Measurements from ENCODE around the gene TUBB2B.
"Not testable (repeated sequence)": the region's sequence is repeated elsewhere in the genome, so short reads cannot be mapped to it uniquely, and the experiment has no call there.

TUBB2B gene

DNA sequence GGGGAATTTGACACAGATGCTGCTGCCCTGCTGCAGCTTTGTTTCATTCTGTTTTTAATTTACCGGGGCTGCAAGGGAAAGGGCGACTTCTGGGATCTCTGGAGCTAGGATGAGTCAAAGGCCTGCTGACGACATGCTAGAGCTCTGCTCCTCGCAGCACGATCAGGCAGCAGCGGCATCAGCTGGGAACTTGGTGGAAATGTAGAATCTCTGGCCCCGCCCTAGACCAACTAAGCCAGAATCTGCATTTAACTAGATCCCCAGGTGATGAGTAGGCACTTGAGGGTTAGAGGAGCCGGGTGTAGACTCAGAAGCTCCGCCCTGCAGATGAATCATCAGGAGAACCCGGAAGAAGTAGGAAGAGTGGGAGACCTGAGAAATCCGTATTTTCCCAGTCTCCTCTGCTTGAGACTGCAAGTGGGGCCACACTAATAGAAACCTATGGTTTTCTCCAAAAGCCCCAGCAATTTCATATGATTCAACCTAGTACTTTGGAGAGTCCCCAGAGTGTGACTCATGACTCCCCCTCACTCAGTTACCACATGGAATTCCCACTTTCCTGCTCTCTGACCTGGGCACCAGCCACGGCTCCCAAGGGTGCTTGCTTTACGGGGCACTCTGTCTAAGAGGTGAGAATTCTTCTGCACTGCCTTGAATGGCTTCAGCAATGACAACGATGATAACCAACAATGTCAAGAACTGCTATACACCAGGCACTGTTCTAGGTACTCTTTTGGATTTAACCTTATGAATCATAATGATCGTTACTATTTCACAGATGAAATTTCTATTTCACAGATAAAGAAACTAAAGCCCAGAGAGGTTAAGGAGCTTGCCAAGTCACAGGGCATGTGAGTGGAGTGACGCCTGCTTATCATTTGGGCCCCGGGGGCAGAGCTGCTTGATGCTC is 18.1 kb downstream of the TUBB2B start:
- DNase-seq, result no peak

DNA sequence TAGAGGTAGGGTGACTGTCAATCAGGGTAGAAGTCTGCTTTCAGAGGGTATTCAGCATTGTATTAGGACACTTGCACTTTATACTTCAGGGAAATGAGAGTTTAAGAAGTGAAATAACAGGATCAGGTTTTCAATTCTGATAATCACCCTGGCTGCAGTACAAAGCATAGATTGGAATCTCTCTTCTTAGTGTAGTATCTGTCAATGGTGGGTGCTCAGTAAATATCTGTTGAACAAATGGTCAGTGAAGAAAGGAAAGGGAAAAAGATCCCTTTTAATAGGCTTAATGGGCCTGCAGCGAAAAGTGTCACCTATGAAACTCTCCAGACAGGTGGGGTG is 18.7 kb downstream of the TUBB2B start:
- DNase-seq, result no peak

- no peak for DNase-seq
These were observed 19.2 kb downstream of the TUBB2B start for GRCh38 chr6:3208098-3208774.

DNA sequence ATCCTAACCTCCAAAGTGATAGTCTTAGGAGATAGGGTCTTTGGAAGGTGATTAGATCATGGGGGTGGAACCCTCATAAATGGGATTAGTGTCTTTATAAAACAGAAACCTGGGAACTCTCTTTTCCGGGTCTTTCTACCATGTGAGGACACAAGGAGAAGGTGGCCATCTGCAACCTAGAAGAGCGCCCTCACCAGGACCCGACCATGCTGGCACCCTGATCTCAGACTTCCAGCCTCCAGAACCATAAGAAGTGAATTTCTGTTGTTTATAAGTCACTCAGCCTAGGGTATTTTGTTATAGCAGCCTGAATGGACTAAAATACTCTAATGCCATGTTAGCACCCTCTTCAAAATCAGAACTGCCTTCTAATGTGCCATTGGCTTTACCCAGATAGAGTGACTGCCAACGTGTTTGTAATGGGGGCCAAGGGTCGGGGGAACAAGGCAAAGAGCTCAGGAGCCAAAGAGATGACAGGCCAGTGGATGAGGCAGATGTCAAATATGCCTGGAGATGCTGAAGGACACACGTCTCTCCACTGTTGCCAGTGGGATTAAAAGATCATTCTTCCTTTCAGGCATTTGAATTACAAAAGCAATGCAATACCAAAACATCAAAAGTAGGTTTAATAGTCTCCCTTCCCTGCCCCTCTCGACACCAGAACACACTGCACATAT is 21.0 kb downstream of the TUBB2B start:
- no peak for DNase-seq

DNA sequence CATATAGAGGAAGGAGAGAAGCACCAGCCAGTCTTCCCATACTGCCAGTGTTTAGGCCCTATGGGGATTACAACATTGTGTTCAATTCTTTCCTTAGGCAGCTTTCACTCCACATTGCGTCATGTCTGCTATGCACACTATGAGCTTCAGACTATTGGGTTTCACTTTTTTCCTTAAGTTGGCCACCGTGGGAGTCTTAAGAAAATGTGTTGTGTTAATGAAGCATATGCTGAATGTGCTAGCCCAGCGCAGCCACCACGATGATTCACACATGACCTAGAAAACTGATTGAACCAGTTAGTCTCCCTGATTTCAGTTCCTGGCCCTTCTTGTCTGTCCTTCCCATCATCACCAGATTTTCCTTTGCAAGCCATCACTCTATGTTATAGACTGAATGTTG is 21.5 kb downstream of the TUBB2B start:
- no peak for DNase-seq

DNA sequence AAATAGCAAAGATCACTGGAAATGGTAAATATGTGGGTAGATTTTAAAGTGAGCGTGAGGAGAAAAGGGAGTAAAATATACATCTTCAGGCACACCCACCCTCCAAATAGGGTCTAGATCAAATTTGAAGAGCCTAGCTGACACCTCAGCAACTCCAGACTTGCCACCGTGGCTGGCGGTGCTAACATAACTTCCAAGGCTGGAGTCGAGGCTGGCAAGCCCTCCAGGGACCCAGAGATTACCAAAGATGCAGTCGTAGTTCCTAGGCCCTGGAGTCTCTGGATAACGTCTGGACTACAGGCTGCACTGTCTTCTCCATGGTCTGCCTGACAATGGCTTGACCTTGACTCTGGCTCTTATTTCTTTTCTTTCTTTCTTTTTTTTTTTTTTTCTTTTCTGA is 22.5 kb downstream of the TUBB2B start:
- DNase-seq, result no peak

DNA sequence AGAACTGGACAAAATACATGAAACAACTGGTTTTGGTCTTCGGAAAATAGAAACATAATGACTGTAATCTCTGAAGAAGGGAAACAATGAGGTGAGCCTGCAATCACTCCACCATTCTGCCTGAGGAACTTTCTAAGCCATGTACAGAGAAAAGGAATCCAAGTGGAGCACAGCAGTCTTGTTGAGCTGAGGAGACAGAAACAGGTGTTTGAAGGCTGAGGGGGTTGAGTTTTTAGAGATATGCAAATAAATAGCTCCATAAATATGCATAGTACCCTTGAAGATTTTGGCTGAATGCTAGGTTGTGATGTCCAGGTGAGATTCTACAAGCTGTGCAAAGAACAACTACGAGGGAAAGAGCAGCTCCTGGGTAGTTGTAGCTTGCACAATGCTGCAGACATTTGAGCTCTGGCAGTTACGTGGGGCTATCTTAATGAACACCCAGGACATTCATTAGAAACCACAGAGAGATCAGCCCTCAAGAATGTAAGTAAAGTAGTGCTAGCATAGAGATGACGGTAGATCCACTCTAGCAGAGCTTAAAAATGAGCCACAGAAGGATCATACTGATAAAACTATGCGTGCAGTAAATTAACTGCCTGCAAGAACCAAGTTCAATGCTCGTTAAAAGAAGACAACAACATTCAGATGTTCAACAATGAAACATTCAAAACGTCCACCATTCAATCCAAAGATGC is 24.3 kb downstream of the TUBB2B start:
- no peak for DNase-seq

DNA sequence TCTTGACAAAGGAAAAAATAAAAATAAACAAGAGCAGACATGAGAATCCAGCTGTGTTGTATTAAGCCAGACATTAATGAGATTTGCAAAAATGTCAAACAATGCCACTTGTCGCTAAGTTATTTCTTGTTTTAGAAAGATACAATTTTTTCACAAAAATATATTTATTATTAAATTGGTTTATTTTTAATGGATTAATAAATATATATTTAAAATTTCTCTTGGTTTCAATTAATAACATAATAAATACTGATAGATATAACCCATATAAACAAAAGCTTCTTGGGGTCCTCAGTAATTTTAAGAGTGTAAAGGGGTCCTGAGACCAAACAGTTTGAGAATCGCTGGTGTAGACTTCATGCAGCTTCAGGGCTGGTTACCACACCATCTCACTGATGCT is 26.1 kb downstream of the TUBB2B start:
- no peak for DNase-seq

DNA sequence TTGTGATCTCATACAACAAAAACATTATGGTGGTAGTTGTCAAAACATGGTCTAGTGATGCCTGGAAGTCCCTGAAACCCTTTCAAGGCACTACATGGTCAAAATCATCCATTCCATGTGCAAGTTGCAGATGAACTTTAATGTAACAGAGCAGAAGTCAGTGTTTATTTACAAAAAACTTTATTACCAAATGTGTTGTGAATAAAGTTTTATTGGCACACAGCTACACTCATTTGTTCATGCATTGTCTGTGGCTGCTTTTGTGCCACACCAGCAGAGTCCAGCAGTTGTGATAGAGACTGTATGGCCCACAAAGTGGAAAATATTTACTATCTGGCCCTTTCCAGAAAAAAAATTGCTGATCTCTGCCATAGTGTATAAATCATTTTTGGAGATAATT is 26.8 kb downstream of the TUBB2B start:
- DNase-seq, result no peak

- no peak for DNase-seq
These were observed 28.1 kb downstream of the TUBB2B start for GRCh38 chr6:3199382-3199781.

- DNase-seq, result not testable (repeated sequence)
These were observed 29.7 kb downstream of the TUBB2B start for GRCh38 chr6:3197734-3198133.

GRCh38 chr6:3196770-3197169 is 30.7 kb downstream of the TUBB2B start:
- no peak for DNase-seq

DNA sequence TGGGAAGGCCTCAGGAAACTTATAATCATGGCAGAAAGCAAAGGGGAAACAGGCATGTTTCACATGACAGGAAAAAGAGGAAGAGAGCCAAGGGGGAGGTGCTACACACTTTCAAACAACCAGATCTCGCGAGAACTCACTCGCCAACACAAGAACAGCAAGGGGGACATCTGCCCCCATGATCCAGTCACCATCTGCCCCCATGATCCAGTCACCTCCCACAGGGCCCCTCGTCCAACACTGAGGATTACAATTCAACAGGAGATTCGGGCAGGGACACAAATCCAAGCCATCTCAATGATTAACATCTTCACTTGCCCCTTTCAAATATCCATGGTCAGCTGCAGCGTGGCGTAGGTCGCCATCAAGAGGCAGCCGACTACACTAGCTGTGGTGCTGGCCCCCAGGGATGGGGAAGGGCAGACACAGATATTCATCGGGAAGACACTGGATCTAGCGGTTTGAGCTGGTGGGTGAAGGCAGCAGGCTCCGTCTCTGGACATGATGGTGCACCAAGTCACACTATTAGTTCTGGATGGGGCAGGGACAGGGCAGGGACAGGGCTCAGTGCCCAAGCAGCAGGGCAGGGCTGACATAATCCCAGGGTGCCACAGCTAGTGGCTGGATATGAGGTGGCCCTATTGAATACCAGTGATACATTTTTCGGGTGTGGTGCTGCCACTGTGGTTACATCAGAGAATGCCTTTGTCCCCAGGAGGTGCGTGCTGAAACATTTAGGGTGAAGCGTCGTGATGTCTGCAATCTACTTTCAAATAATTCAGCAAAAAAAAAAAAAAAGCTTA is 31.6 kb downstream of the TUBB2B start:
- no peak for DNase-seq

DNA sequence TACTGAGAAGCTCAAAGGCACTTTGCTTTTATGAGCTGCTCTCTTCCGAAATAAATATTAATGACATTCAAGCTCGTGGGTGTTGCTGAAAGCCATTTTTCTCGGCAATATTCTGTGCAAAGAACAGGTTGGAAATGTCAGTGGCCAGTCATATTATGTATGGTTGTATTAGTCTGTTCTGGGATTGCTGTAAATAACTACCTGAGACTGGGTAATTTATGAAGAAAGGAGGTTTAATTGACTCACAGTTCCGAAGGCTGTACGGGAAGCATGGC is 32.1 kb downstream of the TUBB2B start:
- DNase-seq, result no peak

GRCh38 chr6:3194535-3195419 is 32.7 kb downstream of the TUBB2B start:
- peak; percentile 20 for DNase-seq

GRCh38 chr6:3193102-3193849 is 34.2 kb downstream of the TUBB2B start:
- DNase-seq, result no peak

DNA sequence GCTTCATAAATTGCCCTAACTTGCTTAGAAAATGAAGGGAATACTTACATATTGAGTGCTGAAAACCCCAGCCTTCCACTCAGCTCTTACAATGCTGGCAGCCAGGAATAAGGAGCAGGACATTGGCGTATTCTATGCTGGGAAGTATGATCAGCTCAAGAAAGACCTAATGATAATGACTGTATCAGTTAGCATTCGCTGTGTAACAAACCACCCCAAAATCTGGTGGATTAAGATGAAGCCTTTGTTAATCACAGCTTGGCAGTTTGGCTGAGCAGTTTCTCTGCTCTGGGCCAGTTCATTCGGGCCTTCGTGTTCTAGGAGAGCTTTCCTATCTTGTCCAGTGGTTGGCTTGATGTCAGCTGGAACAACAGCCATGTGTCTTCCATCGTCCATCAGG is 36.7 kb downstream of the TUBB2B start:
- no peak for DNase-seq

DNA sequence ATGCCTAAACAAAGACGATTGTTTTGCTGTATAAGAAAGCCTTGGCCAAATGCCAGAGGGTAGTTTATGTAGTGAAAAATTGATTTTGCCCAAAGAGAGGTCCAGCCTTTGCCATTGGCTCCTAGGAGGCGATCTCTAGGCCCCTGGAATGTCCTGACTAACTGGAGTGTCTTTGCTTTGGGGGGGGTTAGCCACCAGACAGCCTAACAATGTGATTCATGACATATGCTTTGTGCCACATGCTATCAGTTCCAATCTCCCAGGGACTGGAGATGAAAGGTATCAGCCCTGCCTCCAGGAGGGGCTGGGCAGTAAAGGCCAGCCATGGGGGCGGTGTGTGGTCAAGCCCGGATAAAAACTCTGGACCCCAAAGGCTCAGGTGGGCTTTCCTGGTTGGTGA is 37.4 kb downstream of the TUBB2B start:
- no peak for DNase-seq

GRCh38 chr6:3189192-3189591 is 38.3 kb downstream of the TUBB2B start:
- DNase-seq, result not testable (repeated sequence)

- no peak for DNase-seq
These were observed 39.2 kb downstream of the TUBB2B start for GRCh38 chr6:3188262-3188661.

GRCh38 chr6:3186974-3187382 is 40.5 kb downstream of the TUBB2B start:
- no peak for DNase-seq
